SJSA1 (cell line): ENCODE measurements around the gene SERPINB12. TPM values are rescaled to one million over a fixed set of nuclear protein-coding genes. Genes with fewer than 3 reads are reported as not detected.

Source experiments
- DNase-seq, 2 experiments: peaks; one replicate each; pipeline ENCODE4 v3.0.0-alpha.2; 2015 to 2020; ENCODE audit warnings: low spot score in 2 of 2, low read depth in 1 of 2
- H3K27ac ChIP-seq: fragments of 250-450 bp; sonication (Bioruptor Pico); 2 replicates; pipeline ENCODE4 v1.5.1; 2020; ENCODE audit warnings: mild to moderate bottlenecking, moderate library complexity
- H3K27me3 ChIP-seq: fragments of 250-450 bp; sonication (Bioruptor Pico); replicated peaks from 2 replicates; pipeline ENCODE4 v1.5.1; 2020; ENCODE audit warnings: mild to moderate bottlenecking, moderate library complexity
- H3K36me3 ChIP-seq: fragments of 250-450 bp; sonication (Bioruptor Pico); 2 replicates; pipeline ENCODE4 v1.5.1; 2020; ENCODE audit warnings: mild to moderate bottlenecking
- H3K4me1 ChIP-seq: fragments of 250-450 bp; sonication (Bioruptor Pico); replicated peaks from 2 replicates; pipeline ENCODE4 v1.6.1; 2021; ENCODE audit warnings: mild to moderate bottlenecking
- H3K4me3 ChIP-seq: fragments of 250-450 bp; sonication (Bioruptor Pico); 2 replicates; pipeline ENCODE4 v1.5.1; 2020; ENCODE audit warnings: mild to moderate bottlenecking
- H3K9me3 ChIP-seq: fragments of 250-450 bp; sonication (Bioruptor Pico); replicated peaks from 2 replicates; pipeline ENCODE4 v1.5.1; 2020; ENCODE audit warnings: mild to moderate bottlenecking
- total RNA-seq: library from RNA; depleted of rRNA; stranded (reverse); fragments of >200 nt; shearing (Covaris generic); gene quantifications from 2 replicates; pipeline ENCODE4 v1.2.3, GENCODE V29; 2014

SERPINB12 gene
- total RNA-seq, 1 experiment from 2014 or later, result not detected

DNA sequence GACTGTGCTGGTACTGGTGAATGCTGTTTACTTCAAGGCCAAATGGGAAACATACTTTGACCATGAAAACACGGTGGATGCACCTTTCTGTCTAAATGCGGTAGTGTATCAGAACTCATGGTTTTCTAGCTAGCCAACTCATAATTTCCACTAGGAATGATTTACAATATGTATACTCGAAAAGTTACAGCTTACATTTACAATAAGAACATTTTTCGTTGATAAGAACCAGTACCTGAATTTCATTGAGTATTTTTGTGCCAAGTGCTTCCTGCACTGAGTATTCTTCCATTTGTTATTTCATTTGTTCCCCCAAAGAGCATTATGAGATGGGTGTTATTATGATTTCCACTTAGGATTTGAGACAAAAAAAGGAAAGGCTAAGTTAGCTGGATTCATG is 21.9 kb downstream of the SERPINB12 start:
- Histone ChIP-seq H3K4me1 (no peaks in the 10 kb centered on the region), H3K9me3 (no peaks in the 10 kb centered on the region), H3K36me3 (no peaks in the 10 kb centered on the region), H3K27me3 (no peaks in the 10 kb centered on the region), H3K4me3 (no peak overlapping the region), H3K27ac (no peak overlapping the region)
- no peak for DNase-seq

DNA sequence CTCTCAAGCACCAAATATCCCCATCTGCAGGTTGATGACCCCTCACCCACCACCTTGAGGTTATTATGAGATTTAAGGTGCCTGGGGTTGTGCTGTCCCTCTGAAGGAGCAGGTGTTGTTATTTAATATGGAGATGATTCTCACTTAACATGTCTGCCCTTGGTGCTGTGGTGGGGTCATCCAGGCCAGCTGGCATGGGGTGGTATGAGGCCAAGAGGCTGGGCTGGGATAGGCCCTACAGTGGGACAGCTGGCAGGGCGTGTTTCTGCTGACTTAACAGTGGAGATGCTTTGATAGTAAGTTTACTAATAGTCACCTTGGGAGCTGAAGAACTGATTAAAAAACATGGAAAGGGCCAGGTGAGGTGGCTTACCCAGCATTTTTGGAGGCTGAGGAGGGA is 22.4 kb downstream of the SERPINB12 start:
- no peaks in the 10 kb centered on the region for H3K9me3 ChIP-seq
- H3K27me3 ChIP-seq, result no peaks in the 10 kb centered on the region
- H3K4me1 ChIP-seq, result no peaks in the 10 kb centered on the region
- no peak for DNase-seq
- H3K36me3 ChIP-seq, result no peaks in the 10 kb centered on the region
- H3K4me3 ChIP-seq, result no peak overlapping the region
- H3K27ac ChIP-seq, result no peak overlapping the region

DNA sequence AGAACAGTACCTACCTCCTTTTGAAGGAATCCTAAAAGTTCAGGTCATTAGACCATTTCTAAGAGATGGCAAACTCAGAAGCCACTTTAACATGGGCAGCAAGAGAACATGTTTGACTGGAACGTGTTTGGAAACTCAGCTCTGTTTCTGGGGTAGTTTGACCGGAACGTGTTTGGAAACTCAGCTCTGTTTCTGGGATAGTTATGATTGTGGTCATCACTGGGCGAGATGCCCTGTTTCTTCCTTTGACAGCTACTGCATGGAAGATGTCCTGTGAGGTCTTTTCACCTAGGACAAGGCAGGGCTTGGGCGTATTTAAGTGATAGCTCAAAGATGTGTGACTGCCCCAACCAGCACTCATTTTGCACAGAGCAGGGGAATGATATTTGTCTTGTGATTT is 25.1 kb downstream of the SERPINB12 start:
- no peak overlapping the region for H3K27ac ChIP-seq
- no peak overlapping the region for H3K4me3 ChIP-seq
- H3K36me3 ChIP-seq, result no peaks in the 10 kb centered on the region
- no peaks in the 10 kb centered on the region for H3K27me3 ChIP-seq
- DNase-seq, result no peak
- no peaks in the 10 kb centered on the region for H3K9me3 ChIP-seq
- no peaks in the 10 kb centered on the region for H3K4me1 ChIP-seq

DNA sequence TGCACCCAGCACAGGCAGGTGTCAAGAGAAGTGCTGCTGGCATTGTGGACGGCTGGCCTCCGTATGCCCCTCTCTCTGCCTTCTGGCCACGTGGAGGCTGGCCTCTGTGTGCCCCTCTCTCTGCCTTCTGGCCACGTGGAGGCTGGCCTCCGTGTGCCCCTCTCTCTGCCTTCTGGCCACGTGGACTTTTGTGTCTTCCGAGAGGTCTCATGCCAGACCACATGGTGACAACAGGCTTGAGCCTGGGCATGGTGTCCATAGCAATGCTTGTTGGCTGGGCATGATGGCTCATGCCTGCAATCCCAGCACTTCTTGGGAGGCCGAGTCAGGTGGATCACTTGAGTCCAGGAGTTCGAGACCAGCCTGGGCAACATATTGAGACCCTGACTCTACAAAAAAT is 25.7 kb downstream of the SERPINB12 start:
- no peaks in the 10 kb centered on the region for H3K27me3 ChIP-seq
- H3K27ac ChIP-seq, result no peak overlapping the region
- H3K9me3 ChIP-seq, result no peaks in the 10 kb centered on the region
- no peaks in the 10 kb centered on the region for H3K4me1 ChIP-seq
- H3K36me3 ChIP-seq, result no peaks in the 10 kb centered on the region
- DNase-seq, result no peak
- H3K4me3 ChIP-seq, result no peak overlapping the region

DNA sequence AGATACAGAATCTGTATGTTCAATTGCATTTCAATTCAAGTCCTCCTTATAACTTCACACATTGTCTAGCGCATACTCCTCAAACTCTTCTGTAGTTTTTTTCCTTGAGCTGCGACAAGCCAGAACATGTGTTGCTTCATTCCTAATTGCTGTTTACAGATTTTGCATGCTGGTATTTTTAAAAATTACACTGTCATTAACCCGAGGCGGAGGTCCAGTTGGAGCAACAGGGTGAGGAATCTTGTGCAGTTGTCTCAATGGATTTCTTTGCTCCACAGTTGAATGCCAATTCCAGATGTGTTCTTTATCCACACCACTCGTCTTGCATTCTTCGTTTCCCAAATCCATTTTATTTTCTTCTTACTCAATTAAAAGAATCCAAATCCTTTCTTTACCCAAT is 28.6 kb downstream of the SERPINB12 start:
- Histone ChIP-seq H3K9me3 (no peaks in the 10 kb centered on the region), H3K4me3 (no peak overlapping the region), H3K4me1 (no peaks in the 10 kb centered on the region), H3K27me3 (no peaks in the 10 kb centered on the region), H3K36me3 (no peaks in the 10 kb centered on the region), H3K27ac (no peak overlapping the region)
- DNase-seq, result no peak

DNA sequence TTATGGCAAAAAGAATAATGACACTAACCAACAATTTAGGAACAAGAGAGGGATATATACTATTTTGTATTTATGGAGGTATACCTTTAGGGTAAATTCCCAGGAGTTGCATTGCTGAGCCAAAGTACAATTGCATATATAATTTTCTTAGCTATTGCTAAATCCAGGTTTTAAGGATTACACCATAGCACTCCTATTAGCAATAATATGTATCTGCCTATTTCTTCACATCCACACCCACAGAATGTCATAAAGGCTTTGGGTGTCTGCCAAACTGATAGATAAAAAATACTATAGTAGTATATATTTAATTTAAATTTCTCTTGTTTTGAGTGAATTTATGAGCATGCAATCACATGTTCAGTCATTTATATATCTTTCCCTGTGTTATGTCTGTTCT is 33.5 kb downstream of the SERPINB12 start:
- Histone ChIP-seq H3K4me1 (no peaks in the 10 kb centered on the region), H3K9me3 (no peaks in the 10 kb centered on the region), H3K36me3 (no peaks in the 10 kb centered on the region), H3K27me3 (no peaks in the 10 kb centered on the region), H3K27ac (no peak overlapping the region), H3K4me3 (no peak overlapping the region)
- DNase-seq, result no peak

DNA sequence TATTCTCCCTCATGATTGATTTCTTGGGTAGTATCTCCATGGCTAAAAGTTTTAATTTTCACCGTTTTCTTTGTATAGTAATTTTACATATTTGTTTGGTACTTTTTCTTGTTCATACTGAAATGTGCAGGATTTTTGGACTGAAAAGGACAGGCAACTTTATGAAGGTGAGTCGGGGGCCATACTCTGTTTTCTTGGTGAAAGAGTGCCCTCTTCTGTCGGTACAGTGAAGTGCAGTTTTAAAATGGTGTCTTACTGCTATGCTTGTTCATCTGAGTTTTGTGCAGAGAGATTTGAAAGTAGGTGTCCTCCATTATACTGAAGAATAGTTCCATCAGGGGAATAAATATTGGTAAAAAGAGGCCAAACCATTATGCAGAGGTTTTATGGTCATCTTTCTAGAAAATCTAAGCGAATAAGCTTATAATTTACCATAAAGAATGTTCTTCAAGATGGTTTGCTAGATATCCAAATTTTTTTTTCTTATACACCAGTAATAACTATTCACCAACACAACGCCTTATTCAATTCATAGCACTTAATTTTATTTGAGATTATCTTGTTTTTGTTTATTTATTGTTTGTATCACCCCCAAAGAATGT is 36.3 kb downstream of the SERPINB12 start:
- peaks cover 4% of the 10 kb centered on the region for H3K27me3 ChIP-seq
- no peak overlapping the region for H3K27ac ChIP-seq
- H3K4me3 ChIP-seq, result no peak overlapping the region
- H3K9me3 ChIP-seq, result no peaks in the 10 kb centered on the region
- no peaks in the 10 kb centered on the region for H3K4me1 ChIP-seq
- DNase-seq, result peak in 1 of 2 experiments; percentile 42
- H3K36me3 ChIP-seq, result no peaks in the 10 kb centered on the region

DNA sequence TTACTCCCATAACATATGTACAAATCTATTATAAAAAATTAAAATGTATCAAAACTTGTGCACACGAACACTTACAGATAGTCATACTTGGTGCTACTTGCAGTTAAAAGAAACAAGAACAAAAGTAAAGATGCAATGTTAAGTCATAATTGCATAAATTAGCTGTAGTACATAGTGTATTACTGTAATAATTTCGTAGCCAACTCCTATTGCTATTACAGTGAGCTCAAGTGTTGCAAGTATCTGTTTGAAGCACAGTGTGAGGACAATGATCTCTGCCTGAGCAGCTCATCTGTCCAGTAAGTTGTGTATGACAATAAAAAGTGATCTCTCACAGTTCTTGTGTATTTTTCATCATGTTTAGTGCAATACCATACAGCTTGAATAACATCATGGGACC is 37.4 kb downstream of the SERPINB12 start:
- H3K4me3 ChIP-seq, result no peak overlapping the region
- no peaks in the 10 kb centered on the region for H3K36me3 ChIP-seq
- DNase-seq, result no peak
- H3K27ac ChIP-seq, result no peak overlapping the region
- H3K4me1 ChIP-seq, result no peaks in the 10 kb centered on the region
- peaks cover 8% of the 10 kb centered on the region for H3K27me3 ChIP-seq
- H3K9me3 ChIP-seq, result no peaks in the 10 kb centered on the region

DNA sequence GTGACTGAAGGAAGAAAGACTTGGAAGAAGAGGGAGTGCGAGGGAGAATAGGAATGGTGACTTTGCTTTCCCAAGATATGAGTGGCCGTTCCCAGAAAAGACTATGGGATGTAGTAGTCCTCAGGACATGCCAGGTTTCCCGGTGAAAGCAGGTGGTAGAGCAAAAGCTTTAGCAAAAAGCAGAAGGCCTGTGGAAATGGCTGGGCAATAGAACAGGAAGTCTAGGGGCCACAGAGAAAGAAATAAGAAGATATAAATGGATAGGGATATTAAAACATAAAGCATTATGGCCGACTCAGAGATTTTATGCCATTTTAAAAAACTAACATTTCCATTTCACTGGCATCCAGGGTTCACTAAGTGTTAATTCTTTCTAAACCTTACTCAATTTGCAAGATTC is 43.8 kb downstream of the SERPINB12 start:
- no peak for DNase-seq
- Histone ChIP-seq H3K36me3 (no peaks in the 10 kb centered on the region), H3K4me3 (no peak overlapping the region), H3K27ac (no peak overlapping the region), H3K9me3 (no peaks in the 10 kb centered on the region), H3K4me1 (no peaks in the 10 kb centered on the region), H3K27me3 (peaks cover 8% of the 10 kb centered on the region)

DNA sequence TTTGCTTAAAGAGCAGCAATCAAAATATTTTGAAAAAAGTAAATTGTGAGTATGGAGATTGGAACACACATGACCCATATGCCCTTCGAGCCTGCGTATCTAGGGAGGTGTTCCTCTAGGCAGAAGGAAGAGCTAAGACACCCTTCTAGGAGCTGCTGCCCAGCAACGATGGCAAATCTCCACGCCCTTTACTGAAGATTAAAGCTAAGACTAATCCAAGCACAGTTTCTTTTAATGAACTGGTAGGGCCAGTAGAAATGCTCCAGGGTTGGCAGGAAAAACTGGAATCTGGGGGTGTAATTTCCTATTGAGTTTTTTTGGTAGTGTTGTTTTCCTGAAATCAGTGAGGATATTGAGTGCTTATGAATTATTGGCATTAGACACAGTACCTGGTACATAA is 44.3 kb downstream of the SERPINB12 start:
- H3K4me1 ChIP-seq, result no peaks in the 10 kb centered on the region
- peaks cover 8% of the 10 kb centered on the region for H3K27me3 ChIP-seq
- no peak overlapping the region for H3K4me3 ChIP-seq
- no peak overlapping the region for H3K27ac ChIP-seq
- H3K9me3 ChIP-seq, result no peaks in the 10 kb centered on the region
- no peaks in the 10 kb centered on the region for H3K36me3 ChIP-seq
- DNase-seq, result no peak

DNA sequence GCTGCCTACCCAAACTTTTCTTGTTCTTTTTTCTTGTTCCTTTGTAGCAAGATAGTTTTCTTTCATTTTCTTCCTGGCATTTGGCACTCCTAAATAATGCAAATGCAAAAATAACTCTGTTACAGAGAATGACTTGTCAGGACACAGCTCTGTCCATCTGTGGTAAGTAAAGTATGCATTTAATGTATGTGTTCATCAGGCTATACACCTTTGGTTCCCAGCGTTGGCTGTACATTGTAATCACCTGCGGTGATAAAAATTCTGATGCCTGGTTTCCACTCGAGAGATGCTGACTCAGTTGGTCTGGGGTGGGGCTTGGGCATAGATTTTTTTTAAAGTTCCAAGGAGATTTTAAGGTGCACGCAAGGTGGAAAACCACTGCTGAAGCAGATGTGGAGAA is 44.8 kb downstream of the SERPINB12 start, which contains the start of gene SERPINB13:
Gene SERPINB13 (plus strand): TSS at position 378 of the 400 bp plus-strand sequence. CDS start 1,325 bp downstream, outside the sequence.
- no peaks in the 10 kb centered on the region for H3K36me3 ChIP-seq
- no peak within 1 kb of the TSS for H3K27ac ChIP-seq
- no peaks in the 10 kb centered on the region for H3K9me3 ChIP-seq
- H3K4me1 ChIP-seq, result no peaks in the 10 kb centered on the region
- DNase-seq, result no peak
- no peak within 1 kb of the TSS for H3K4me3 ChIP-seq
- peaks cover 8% of the 10 kb centered on the region for H3K27me3 ChIP-seq

DNA sequence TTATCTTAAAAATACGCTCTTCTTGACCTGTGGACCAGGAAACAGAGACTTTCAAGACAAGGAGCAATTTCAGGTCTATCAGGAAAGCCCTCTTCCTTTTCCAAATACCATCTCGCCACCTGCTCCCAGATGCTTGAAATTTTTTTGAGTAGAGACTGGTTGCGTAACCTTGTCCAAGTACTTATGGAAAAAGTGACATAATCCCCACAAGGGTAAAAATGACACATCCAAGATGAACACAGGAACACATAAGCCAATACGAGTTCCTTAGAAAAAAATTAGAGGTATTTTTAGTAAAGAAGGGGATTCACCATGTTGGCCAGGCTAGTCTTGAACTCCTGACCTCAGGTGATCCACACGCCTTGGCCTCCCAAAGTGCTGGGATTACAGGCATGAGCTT is 46.7 kb downstream of the SERPINB12 start:
- H3K36me3 ChIP-seq, result no peaks in the 10 kb centered on the region
- H3K4me1 ChIP-seq, result no peaks in the 10 kb centered on the region
- H3K27me3 ChIP-seq, result peaks cover 3% of the 10 kb centered on the region; the same call in 1 of the 2 replicates
- H3K27ac ChIP-seq, result no peak overlapping the region
- H3K4me3 ChIP-seq, result no peak overlapping the region
- no peak for DNase-seq
- no peaks in the 10 kb centered on the region for H3K9me3 ChIP-seq

DNA sequence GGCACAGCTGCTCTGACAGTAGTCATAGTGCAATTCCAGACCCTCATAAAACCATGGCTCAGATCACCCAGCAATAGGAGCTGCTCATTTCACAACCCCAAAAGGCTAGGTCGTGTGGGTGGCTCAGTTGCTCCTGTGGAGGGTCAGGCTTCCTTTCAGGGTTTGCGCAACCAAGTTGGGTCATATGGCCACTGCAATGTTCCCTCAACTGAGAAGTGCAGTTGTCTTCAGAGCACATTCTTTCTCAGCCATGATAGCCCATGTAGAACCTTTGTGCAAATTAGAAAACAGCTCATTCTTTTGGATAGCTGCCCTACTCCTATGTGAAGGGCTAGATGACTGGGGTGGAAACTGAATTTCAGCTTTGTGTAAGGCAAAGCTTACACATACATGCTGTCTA is 48.2 kb downstream of the SERPINB12 start:
- no peak overlapping the region for H3K4me3 ChIP-seq
- H3K36me3 ChIP-seq, result no peaks in the 10 kb centered on the region
- H3K9me3 ChIP-seq, result no peaks in the 10 kb centered on the region
- H3K27ac ChIP-seq, result no peak overlapping the region
- H3K27me3 ChIP-seq, result no peaks in the 10 kb centered on the region
- no peak for DNase-seq
- no peaks in the 10 kb centered on the region for H3K4me1 ChIP-seq

DNA sequence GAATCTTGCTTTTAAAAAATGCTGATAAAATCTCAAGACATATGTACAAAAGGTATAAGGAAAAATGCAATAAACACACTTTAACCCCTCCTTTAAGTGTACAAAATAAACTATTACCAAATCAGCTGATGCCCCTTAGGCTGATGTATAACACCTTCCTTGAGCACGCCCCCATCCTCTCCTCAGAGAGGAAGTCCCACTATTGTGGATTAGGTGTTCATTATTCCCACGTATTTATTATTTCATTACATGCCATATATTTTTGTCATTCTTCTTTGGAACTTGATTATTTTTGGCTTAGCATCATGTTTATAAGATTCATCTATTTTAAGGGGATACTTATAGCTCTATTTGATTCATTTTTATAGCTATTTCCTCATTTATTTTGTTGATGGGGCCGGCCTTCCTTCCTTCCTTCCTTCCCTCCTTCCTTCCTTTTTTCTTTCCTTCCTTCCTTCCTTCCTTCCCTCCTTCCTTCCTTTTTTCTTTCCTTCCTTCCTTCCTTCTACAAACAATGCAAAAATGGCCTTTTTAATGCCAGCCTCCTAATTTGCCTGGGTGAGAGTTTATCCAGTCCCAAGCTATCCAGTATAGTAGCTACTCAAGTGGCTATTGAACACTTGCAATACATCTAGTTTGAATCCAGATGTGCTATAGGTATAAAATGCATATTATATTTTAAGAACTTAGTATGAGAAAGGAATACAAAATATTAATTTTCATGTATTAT is 49.0 kb downstream of the SERPINB12 start:
- Histone ChIP-seq H3K27me3 (no peaks in the 10 kb centered on the region), H3K9me3 (no peaks in the 10 kb centered on the region), H3K36me3 (no peaks in the 10 kb centered on the region), H3K27ac (no peak overlapping the region), H3K4me1 (no peaks in the 10 kb centered on the region), H3K4me3 (no peak overlapping the region)
- no peak for DNase-seq
